Bone marrow (tissue), 2 donors: ENCODE measurements around the gene CNOT1.
"Not testable (repeated sequence)": the region's sequence is repeated elsewhere in the genome, so short reads cannot be mapped to it uniquely, and the experiment has no call there.

Experiments
- DNase-seq, 2 donors: peaks; one replicate each; lab custom pipeline; 2025; lab: John Stamatoyannopoulos, UW

The CNOT1 gene

GRCh38 chr16:58629733-58630640, at the start of gene CNOT1:
Gene CNOT1 (minus strand): TSS chr16:58629826. CDS start chr16:58599337, 30,489 bp downstream.
- peak; percentile 92 to 99 for DNase-seq

GRCh38 chr16:58678716-58679115, 49.1 kb upstream of the CNOT1 start:
- no peak for DNase-seq

- no peak for DNase-seq
Measured at GRCh38 chr16:58678269-58678668, 48.6 kb upstream of the CNOT1 start.

- DNase-seq: no peak
Measured at GRCh38 chr16:58670946-58671583, 41.4 kb upstream of the CNOT1 start.

GRCh38 chr16:58670177-58670576, 40.6 kb upstream of the CNOT1 start:
- no peak for DNase-seq

GRCh38 chr16:58665200-58665599, 35.6 kb upstream of the CNOT1 start:
- DNase-seq: no peak

- DNase-seq: peak in 1 of 2 donors; percentile 68
Measured at GRCh38 chr16:58661199-58661830, 31.7 kb upstream of the CNOT1 start.

- not testable (repeated sequence) for DNase-seq
Measured at GRCh38 chr16:58659911-58660310, 30.3 kb upstream of the CNOT1 start.

GRCh38 chr16:58658796-58659211, 29.2 kb upstream of the CNOT1 start:
- DNase-seq: no peak

GRCh38 chr16:58656899-58657298, 27.3 kb upstream of the CNOT1 start:
- no peak for DNase-seq

GRCh38 chr16:58655215-58655596, 25.6 kb upstream of the CNOT1 start:
- no peak for DNase-seq

GRCh38 chr16:58654560-58655214, 25.1 kb upstream of the CNOT1 start:
- DNase-seq: no peak

GRCh38 chr16:58652741-58653140, 23.1 kb upstream of the CNOT1 start:
- no peak for DNase-seq

- no peak for DNase-seq
Measured at GRCh38 chr16:58651965-58652348, 22.3 kb upstream of the CNOT1 start.

- DNase-seq: no peak
Measured at GRCh38 chr16:58649707-58650106, 20.1 kb upstream of the CNOT1 start.

GRCh38 chr16:58647107-58647506, 17.5 kb upstream of the CNOT1 start:
- no peak for DNase-seq

- no peak for DNase-seq
Measured at GRCh38 chr16:58644765-58645487, 15.3 kb upstream of the CNOT1 start.

GRCh38 chr16:58644108-58644507, 14.5 kb upstream of the CNOT1 start:
- no peak for DNase-seq

GRCh38 chr16:58640949-58641348, 11.3 kb upstream of the CNOT1 start:
- no peak for DNase-seq

GRCh38 chr16:58639836-58640235, 10.2 kb upstream of the CNOT1 start:
- DNase-seq: no peak

GRCh38 chr16:58639230-58639629, 9.6 kb upstream of the CNOT1 start:
- DNase-seq: no peak
